Measurements from ENCODE around the gene ACTN4. TPM values are rescaled to one million over a fixed set of nuclear protein-coding genes. Genes with fewer than 3 reads are reported as not detected.

ACTN4 gene
- total and polyA plus RNA-seq, 10 of the 15 experiments (the other 5 are each of a cell fraction or from before 2014, with no cell fraction given) = 2.4 to 293 (median 72.5) TPM

DNA sequence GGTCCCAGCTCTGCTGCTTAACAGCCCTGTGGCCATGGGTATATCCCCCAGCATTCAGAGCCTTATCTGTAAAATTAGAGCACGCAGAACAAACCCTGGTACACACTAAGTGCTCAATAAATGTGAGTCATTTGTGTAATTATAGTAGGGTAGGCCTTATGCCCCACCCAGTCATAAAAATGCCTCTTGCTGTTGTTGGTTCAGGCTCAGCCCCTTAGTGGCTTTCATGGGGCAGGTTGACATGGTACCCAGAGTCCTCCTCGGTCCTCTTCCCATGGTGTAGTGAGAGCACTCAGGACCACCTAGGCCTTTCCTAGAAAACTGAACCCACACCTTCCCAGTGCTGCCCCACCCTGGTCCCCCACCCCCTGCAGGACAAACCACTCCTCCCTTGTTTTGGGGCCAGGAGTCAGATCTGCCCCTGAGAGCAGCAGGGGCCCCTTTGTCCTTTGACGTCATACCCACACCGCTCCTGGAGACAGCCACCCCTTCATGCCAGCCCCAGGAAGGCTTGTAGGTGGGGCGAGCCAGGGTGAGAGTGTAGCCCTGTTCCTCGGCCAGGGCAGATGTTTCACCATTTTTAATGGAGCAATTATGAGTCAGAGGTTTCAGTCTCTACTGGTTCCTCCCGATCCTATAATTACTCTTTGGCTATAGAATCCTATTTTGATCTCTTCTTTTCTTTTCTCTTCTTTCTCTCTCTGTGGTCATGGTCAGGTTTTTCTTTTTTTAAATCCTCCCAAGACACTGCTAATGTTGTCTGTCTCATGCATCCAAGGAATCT is 36.8 kb downstream of the ACTN4 start:
- no peak overlapping the region for H2AFZ ChIP-seq (ENCODE audit: control insufficient read depth, low read depth, low read length)
- no peaks in the 10 kb centered on the region for H3K27me3 ChIP-seq (replicated peaks in 1 of 2; ENCODE audit: control insufficient read depth in 2 of 2, insufficient read depth in 2 of 2, low read length in 1 of 2)
- H3K4me3 ChIP-seq = no peak overlapping the region
- ChIA-PET CTCF (interaction anchor here (1.2 kb wide), 2 partner anchors 50 to 282 kb away, joined by 7 to 8 read pairs; partner anchors contain the start of gene FAM98C), SMC1A (ENCODE audit: uncharacterized antibody, unreplicated experiment) (interaction anchor here (1.0 to 1.4 kb wide), 3 partner anchors 22 to 37 kb away, joined by 3 to 4 read pairs (median 3); partner anchors contain the start of gene ACTN4), RAD21 (ENCODE audit: unreplicated experiment) (no interaction called here), POLR2A (interaction anchor here (0.6 to 0.9 kb wide), 3 partner anchors 10 to 67 kb away, joined by 3 to 4 read pairs (median 4); partner anchors contain the start of gene MAP4K1)
- H3K4me1 ChIP-seq (ENCODE audit: control insufficient read depth, insufficient read depth, low read length) = peaks cover 50% of the 10 kb centered on the region
- H3K36me3 ChIP-seq (ENCODE audit: control insufficient read depth in 2 of 2, insufficient read depth in 2 of 2, low read length in 1 of 2) = peaks cover 0 to 9% of the 10 kb centered on the region in 2 experiments; a peak in 2 of 4 replicates
- peak; percentile 86 for ATAC-seq
- BruUV-seq (replicated peaks) = no TSS peak
- peak overlapping the region; percentile 70 for H3K27ac ChIP-seq (ENCODE audit: control insufficient read depth, insufficient read depth)
- H3K4me2 ChIP-seq (ENCODE audit: control insufficient read depth, insufficient read depth) = peak overlapping the region; percentile 19
- FAIRE-seq = no peak
- 21% methylated on average over 7 of the region's 7 CpGs for WGBS (ENCODE audit: insufficient coverage, insufficient replicate concordance, low lambda C conversion rate, missing lambda C conversion rate)
- H3K79me2 ChIP-seq (ENCODE audit: control insufficient read depth, insufficient read depth, low read length) = peaks cover 81% of the 10 kb centered on the region
- H4K20me1 ChIP-seq (ENCODE audit: control insufficient read depth, insufficient read depth) = no peaks in the 10 kb centered on the region; the same call in 1 of the 2 replicates
- no peak for DNase-seq (ENCODE audit: low read depth, low spot score)
- intact Hi-C loops (cut with micrococcal nuclease; ENCODE audit: unreplicated experiment) = no loop called here
- H3K9ac ChIP-seq (ENCODE audit: control insufficient read depth, insufficient read depth, low read length) = no peak overlapping the region
- in situ Hi-C loops (cut with MboI) = no loop called here
- H3K9me3 ChIP-seq (replicated peaks; ENCODE audit: control insufficient read depth, insufficient read depth, low read length) = no peaks in the 10 kb centered on the region
- TF ChIP-seq LARP7 (IDR thresholded peaks at IDR 0.05) (no peak), NR2F1 (conservative IDR thresholded peaks at IDR 0.05) (peak; percentile 10; the same call in 1 of the 2 replicates), HDGF (IDR thresholded peaks at IDR 0.05) (no peak), SIX5 (IDR thresholded peaks at IDR 0.05; ENCODE audit: low read depth, low read length, severe bottlenecking) (no peak), NKRF (conservative IDR thresholded peaks at IDR 0.05) (no peak), CREB1 (IDR thresholded peaks at IDR 0.05; ENCODE audit: low read depth) (peak; percentile 62), BCL11A (IDR thresholded peaks at IDR 0.05; ENCODE audit: low read depth, low read length) (peak; percentile 32; the same call in 1 of the 2 replicates), MTA2 (IDR thresholded peaks at IDR 0.05; ENCODE audit: low read depth) (peak; percentile 12; the same call in 1 of the 2 replicates), RUNX3 (IDR thresholded peaks at IDR 0.05; ENCODE audit: low read length) (peak; percentile 36; the same call in 1 of the 2 replicates), IKZF1 (conservative IDR thresholded peaks at IDR 0.05) (peak; percentile 65), PAX5 (IDR thresholded peaks at IDR 0.05; ENCODE audit: borderline replicate concordance, low read depth, low read length) (0 out of 2 replicates have a peak, but pooled peaks have one; percentile 25), SMARCA5 (IDR thresholded peaks at IDR 0.05) (0 out of 2 replicates have a peak, but pooled peaks have one; percentile 34), ZBED1 (IDR thresholded peaks at IDR 0.05; ENCODE audit: borderline replicate concordance) (no peak), NFIC (IDR thresholded peaks at IDR 0.05; ENCODE audit: low read depth, low read length) (peak; percentile 4; the same call in 1 of the 2 replicates), MEF2A (IDR thresholded peaks at IDR 0.05; ENCODE audit: insufficient read depth, low read depth, low read length) (peak; percentile 50; the same call in 1 of the 2 replicates), USF2 (IDR thresholded peaks at IDR 0.05; ENCODE audit: borderline replicate concordance, low read depth, low read length) (no peak), EZH2 (IDR thresholded peaks at IDR 0.05; ENCODE audit: borderline replicate concordance, control insufficient read depth, low read depth, low read length) (no peak), SP1 (IDR thresholded peaks at IDR 0.05; ENCODE audit: low read depth, low read length) (peak; percentile 41), ATF7 (IDR thresholded peaks at IDR 0.05; ENCODE audit: low read depth) (peak; percentile 67; the same call in 1 of the 2 replicates), BHLHE40 (IDR thresholded peaks at IDR 0.05; ENCODE audit: borderline replicate concordance in 1 of 2, low read depth in 2 of 2, low read length in 1 of 2) (no peak), IKZF2 (IDR thresholded peaks at IDR 0.05) (peak; percentile 56 to 69), CREM (IDR thresholded peaks at IDR 0.05; ENCODE audit: low read depth) (peak; percentile 73)
- TF ChIP-seq, protein P1, sequence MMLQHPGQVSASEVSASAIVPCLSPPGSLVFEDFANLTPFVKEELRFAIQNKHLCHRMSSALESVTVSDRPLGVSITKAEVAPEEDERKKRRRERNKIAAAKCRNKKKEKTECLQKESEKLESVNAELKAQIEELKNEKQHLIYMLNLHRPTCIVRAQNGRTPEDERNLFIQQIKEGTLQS (IDR thresholded peaks at IDR 0.05; ENCODE audit: borderline replicate concordance, extremely low read depth, low read depth, low read length) = no peak

All from GM12878 (cell line).